Osteoblast (primary cell): ENCODE results near the gene CDKL4. TPM values are rescaled to one million over a fixed set of nuclear protein-coding genes. Genes with fewer than 3 reads are reported as not detected.
"Not testable (repeated sequence)": the region's sequence is repeated elsewhere in the genome, so short reads cannot be mapped to it uniquely, and the experiment has no call there.

ENCODE experiments used
- DNase-seq: peaks from one replicate; pipeline ENCODE4 v3.0.0; 2011; ENCODE audit warnings: low spot score, mixed read lengths; ENCODE audit not compliant: insufficient read length; ENCODE audit errors: missing footprints
- H2AFZ ChIP-seq: 2 replicates; pipeline ENCODE4 v1.6.0; 2011; ENCODE audit warnings: mild to moderate bottlenecking, low read length
- H3K27ac ChIP-seq: 2 replicates; pipeline ENCODE4 v1.5.1; 2011; ENCODE audit warnings: mild to moderate bottlenecking, low read depth, low read length, moderate library complexity
- H3K27me3 ChIP-seq: 2 replicates; pipeline ENCODE4 v1.6.0; 2012; ENCODE audit warnings: mild to moderate bottlenecking, control low read depth, inconsistent platforms, low read length, moderate library complexity; ENCODE audit not compliant: insufficient read depth
- H3K36me3 ChIP-seq: 2 replicates; pipeline ENCODE4 v1.5.1; 2011; ENCODE audit warnings: mild to moderate bottlenecking, low read length, control low read depth, moderate library complexity; ENCODE audit not compliant: insufficient read depth
- H3K4me1 ChIP-seq: 2 replicates; pipeline ENCODE4 v1.5.1; 2011; ENCODE audit warnings: mild to moderate bottlenecking, low read length, control low read depth, moderate library complexity; ENCODE audit not compliant: insufficient read depth
- H3K4me2 ChIP-seq: 2 replicates; pipeline ENCODE4 v1.6.0; 2011; ENCODE audit warnings: mild to moderate bottlenecking, low read length; ENCODE audit not compliant: insufficient read depth
- H3K4me3 ChIP-seq: fragments of 200-600 bp; sonication (generic); 3 replicates; pipeline ENCODE4 v1.5.1; 2012; ENCODE audit warnings: mild to moderate bottlenecking, low read length, inconsistent platforms; ENCODE audit not compliant: insufficient read depth
- H3K79me2 ChIP-seq: 2 replicates; pipeline ENCODE4 v1.6.0; 2012; ENCODE audit warnings: mild to moderate bottlenecking, low read length, control low read depth, inconsistent platforms; ENCODE audit not compliant: insufficient read depth
- H3K9me3 ChIP-seq: 2 replicates; pipeline ENCODE4 v1.5.1; 2011; ENCODE audit warnings: low read depth, low read length, control low read depth
- H4K20me1 ChIP-seq: 2 replicates; pipeline ENCODE4 v1.6.0; 2012; ENCODE audit warnings: mild to moderate bottlenecking, low read length, control low read depth; ENCODE audit not compliant: insufficient read depth
- CTCF ChIP-seq: IDR thresholded peaks from 2 replicates; pipeline ENCODE4 v1.5.1; 2011; ENCODE audit warnings: mild to moderate bottlenecking, low read depth, low read length, moderate library complexity; ENCODE audit errors: extremely low read depth
- total RNA-seq: library from RNA; depleted of rRNA; stranded (reverse); fragments of >200 nt; gene quantifications from 2 replicates; pipeline ENCODE4 v1.2.3, GENCODE V29; 2012

The CDKL4 gene
- total RNA-seq, 1 donor = 2.2 TPM

- Histone ChIP-seq H3K4me3 (no peak overlapping the region), H3K4me1 (peaks cover 9% of the 10 kb centered on the region), H3K9me3 (no peaks in the 10 kb centered on the region), H3K27me3 (no peaks in the 10 kb centered on the region), H3K4me2 (no peak overlapping the region), H2AFZ (no peak overlapping the region), H4K20me1 (no peaks in the 10 kb centered on the region), H3K27ac (no peak overlapping the region), H3K79me2 (no peaks in the 10 kb centered on the region), H3K36me3 (no peaks in the 10 kb centered on the region)
- DNase-seq = no peak
- TF ChIP-seq CTCF = no peak
These were observed 87.7 kb downstream of the CDKL4 start for GRCh38 chr2:39156107-39156506.

- not testable (repeated sequence) for H3K27ac ChIP-seq, H2AFZ ChIP-seq, H3K4me2 ChIP-seq, H4K20me1 ChIP-seq, H3K79me2 ChIP-seq, DNase-seq, H3K36me3 ChIP-seq, H3K4me1 ChIP-seq, H3K4me3 ChIP-seq, H3K27me3 ChIP-seq, H3K9me3 ChIP-seq
These were observed 88.2 kb downstream of the CDKL4 start for GRCh38 chr2:39155573-39155972.

- no peaks in the 10 kb centered on the region for H3K36me3 ChIP-seq
- H3K9me3 ChIP-seq = no peaks in the 10 kb centered on the region
- no peaks in the 10 kb centered on the region for H3K27me3 ChIP-seq
- H2AFZ ChIP-seq = no peak overlapping the region
- no peak overlapping the region for H3K4me3 ChIP-seq
- H3K4me2 ChIP-seq = no peak overlapping the region
- TF ChIP-seq CTCF = no peak
- no peaks in the 10 kb centered on the region for H3K79me2 ChIP-seq
- no peak for DNase-seq
- H3K27ac ChIP-seq = no peak overlapping the region
- peaks cover 9% of the 10 kb centered on the region for H3K4me1 ChIP-seq
- H4K20me1 ChIP-seq = no peaks in the 10 kb centered on the region
These were observed 88.8 kb downstream of the CDKL4 start for GRCh38 chr2:39154944-39155343.

GRCh38 chr2:39153312-39153711 is 90.5 kb downstream of the CDKL4 start:
- Histone ChIP-seq H3K9me3 (no peaks in the 10 kb centered on the region), H3K4me1 (peaks cover 9% of the 10 kb centered on the region), H3K79me2 (no peaks in the 10 kb centered on the region), H2AFZ (no peak overlapping the region), H3K36me3 (no peaks in the 10 kb centered on the region), H3K4me3 (no peak overlapping the region), H3K27me3 (no peaks in the 10 kb centered on the region), H3K4me2 (peak overlapping the region; percentile 27), H3K27ac (peak overlapping the region; percentile 61), H4K20me1 (no peaks in the 10 kb centered on the region)
- DNase-seq = no peak
- no peak for TF ChIP-seq CTCF
